H9 (cell line): ENCODE results near the gene ZIC5. TPM values are rescaled to one million over a fixed set of nuclear protein-coding genes. Genes with fewer than 3 reads are reported as not detected.
"Not testable (repeated sequence)": the region's sequence is repeated elsewhere in the genome, so short reads cannot be mapped to it uniquely, and the experiment has no call there.

Source experiments
- DNase-seq: peaks from one replicate; pipeline ENCODE4 v3.0.0-alpha.2; 2017
- H2AFZ ChIP-seq: one replicate; pipeline ENCODE4 v1.6.1; 2013; ENCODE audit warnings: mild to moderate bottlenecking, low read length, control low read depth, moderate library complexity
- H2AK5ac ChIP-seq: 2 replicates; pipeline ENCODE4 v1.6.1; 2013; ENCODE audit warnings: low read length, control low read depth, mixed read lengths; ENCODE audit not compliant: insufficient read length
- H2BK120ac ChIP-seq: one replicate; pipeline ENCODE4 v1.6.1; 2013; ENCODE audit warnings: low read depth, mild to moderate bottlenecking, low read length, control low read depth, inconsistent platforms; ENCODE audit not compliant: poor library complexity, severe bottlenecking
- H2BK12ac ChIP-seq: 2 replicates; pipeline ENCODE4 v1.6.1; 2013; ENCODE audit warnings: low read length, control low read depth, mixed read lengths, low read depth; ENCODE audit not compliant: insufficient read length
- H2BK15ac ChIP-seq: 2 replicates; pipeline ENCODE4 v1.6.1; 2013; ENCODE audit warnings: low read depth, low read length, control low read depth
- H2BK20ac ChIP-seq: one replicate; pipeline ENCODE4 v1.6.1; 2013; ENCODE audit warnings: low read depth, mild to moderate bottlenecking, low read length, control low read depth, inconsistent platforms; ENCODE audit not compliant: poor library complexity, severe bottlenecking
- H2BK5ac ChIP-seq: 2 replicates; pipeline ENCODE4 v1.6.1; 2013; ENCODE audit warnings: low read length, control low read depth, mixed read lengths; ENCODE audit not compliant: insufficient read length
- H3K14ac ChIP-seq: 2 replicates; pipeline ENCODE4 v1.6.1; 2013; ENCODE audit warnings: low read length, control low read depth; ENCODE audit not compliant: insufficient read depth
- H3K18ac ChIP-seq: 2 replicates; pipeline ENCODE4 v1.6.1; 2013; ENCODE audit warnings: low read depth, mild to moderate bottlenecking, mixed read lengths, low read length, control low read depth; ENCODE audit not compliant: insufficient read length
- H3K23ac ChIP-seq: 2 replicates; pipeline ENCODE4 v1.6.1; 2013; ENCODE audit warnings: low read length, control low read depth, mixed read lengths, low read depth; ENCODE audit not compliant: insufficient read length
- H3K23me2 ChIP-seq: 2 replicates; pipeline ENCODE4 v1.6.1; 2013; ENCODE audit warnings: low read depth, mild to moderate bottlenecking, mixed read lengths, low read length, control low read depth; ENCODE audit not compliant: insufficient read length, poor library complexity, severe bottlenecking
- H3K27ac ChIP-seq: 2 replicates; pipeline ENCODE4 v1.5.1; 2013; ENCODE audit warnings: low read length, control low read depth, mixed read lengths, low read depth; ENCODE audit not compliant: insufficient read length
- H3K27me3 ChIP-seq: 2 replicates; pipeline ENCODE4 v1.6.1; 2013; ENCODE audit warnings: low read length, control low read depth, inconsistent platforms; ENCODE audit not compliant: insufficient read depth
- H3K4ac ChIP-seq: 2 replicates; pipeline ENCODE4 v1.6.1; 2013; ENCODE audit warnings: low read depth, mild to moderate bottlenecking, control low read depth, inconsistent platforms, low read length, moderate library complexity
- H3K4me1 ChIP-seq: 2 replicates; pipeline ENCODE4 v1.6.1; 2013; ENCODE audit warnings: low read length, control low read depth, inconsistent platforms; ENCODE audit not compliant: insufficient read depth
- H3K4me2 ChIP-seq: 2 replicates; pipeline ENCODE4 v1.6.1; 2013; ENCODE audit warnings: low read length, control low read depth, mixed read lengths; ENCODE audit not compliant: insufficient read length, insufficient read depth
- H3K56ac ChIP-seq: 2 replicates; pipeline ENCODE4 v1.6.1; 2013; ENCODE audit warnings: low read depth, mild to moderate bottlenecking, mixed read lengths, low read length, control low read depth; ENCODE audit not compliant: insufficient read length
- H3K79me1 ChIP-seq: 2 replicates; pipeline ENCODE4 v1.6.1; 2013; ENCODE audit warnings: low read depth, mild to moderate bottlenecking, moderate library complexity, low read length, control low read depth, inconsistent platforms; ENCODE audit not compliant: insufficient read depth, poor library complexity, severe bottlenecking
- H3K79me2 ChIP-seq: 2 replicates; pipeline ENCODE4 v1.6.1; 2013; ENCODE audit warnings: low read length, control low read depth, inconsistent platforms; ENCODE audit not compliant: insufficient read depth
- H3K9ac ChIP-seq: 2 replicates; pipeline ENCODE4 v1.6.1; 2013; ENCODE audit warnings: low read length, control low read depth, mixed read lengths; ENCODE audit not compliant: insufficient read length; ENCODE audit errors: extremely low read depth
- H3K9me3 ChIP-seq: one replicate; pipeline ENCODE4 v1.6.1; 2013; ENCODE audit warnings: low read depth, low read length, inconsistent platforms; ENCODE audit not compliant: control insufficient read depth
- H3T11ph ChIP-seq: one replicate; pipeline ENCODE4 v1.6.1; 2013; ENCODE audit warnings: mild to moderate bottlenecking, low read length, control low read depth, inconsistent platforms
- H4K20me1 ChIP-seq: one replicate; pipeline ENCODE4 v1.6.1; 2013; ENCODE audit not compliant: control insufficient read depth, insufficient read length, insufficient read depth
- H4K5ac ChIP-seq: 2 replicates; pipeline ENCODE4 v1.6.1; 2013; ENCODE audit warnings: low read depth, mild to moderate bottlenecking, mixed read lengths, low read length, control low read depth; ENCODE audit not compliant: insufficient read length
- H4K8ac ChIP-seq: replicated peaks from 2 replicates; pipeline ENCODE4 v1.6.1; 2013; ENCODE audit warnings: low read length, control low read depth, mixed read lengths, low read depth; ENCODE audit not compliant: insufficient read length
- H4K91ac ChIP-seq: 2 replicates; pipeline ENCODE4 v1.6.1; 2013; ENCODE audit warnings: low read depth, mild to moderate bottlenecking, moderate library complexity, mixed read lengths, low read length, control low read depth; ENCODE audit not compliant: insufficient read length
- H3K27ac Mint-ChIP-seq, 3 experiments: 2 replicates in 2 of 3; 3 replicates in 1 of 3; pipeline ENCODE4 v1.8.0; 2020 to 2021; ENCODE audit warnings: mixed read lengths in 3 of 3, mild to moderate bottlenecking in 1 of 3, moderate library complexity in 1 of 3
- H3K27me3 Mint-ChIP-seq: 2 replicates; pipeline ENCODE4 v1.8.0; 2021; ENCODE audit warnings: low read depth, mild to moderate bottlenecking, moderate library complexity, mixed read lengths
- H3K36me3 Mint-ChIP-seq, 3 experiments: 2 replicates in 2 of 3; 3 replicates in 1 of 3; pipeline ENCODE4 v1.8.0; 2020 to 2021; ENCODE audit warnings: low read depth in 3 of 3, mixed read lengths in 3 of 3; ENCODE audit not compliant: insufficient read depth in 1 of 3
- H3K4me1 Mint-ChIP-seq, 2 experiments: 2 replicates each; pipeline ENCODE4 v1.8.0; 2020; ENCODE audit warnings: mixed read lengths in 2 of 2
- H3K4me3 Mint-ChIP-seq, 2 experiments: 2 replicates in 1 of 2; 3 replicates in 1 of 2; pipeline ENCODE4 v1.8.0; 2020 to 2021; ENCODE audit warnings: mild to moderate bottlenecking in 2 of 2, mixed read lengths in 2 of 2, moderate library complexity in 1 of 2
- H3K9me3 Mint-ChIP-seq, 2 experiments: 2 replicates in 1 of 2; 3 replicates in 1 of 2; pipeline ENCODE4 v1.8.0; 2020; ENCODE audit warnings: mild to moderate bottlenecking in 2 of 2, mixed read lengths in 2 of 2, moderate library complexity in 1 of 2
- CTCF ChIP-seq: fragments of 200-600 bp; sonication (generic); conservative IDR thresholded peaks from 3 replicates; pipeline ENCODE4 v1.8.0; 2021; ENCODE audit warnings: antibody characterized with exemption, mild to moderate bottlenecking
- WGBS: extraction: QIAGEN DNeasy Blood & Tissue Kit; methylation state at CpG from one replicate; pipeline ENCODE4 v1.1.7; 2013; ENCODE audit warnings: missing lambda C conversion rate, low lambda C conversion rate, mixed read lengths; ENCODE audit not compliant: insufficient read length; ENCODE audit errors: extremely low coverage; 5-methylcytosine and 5-hydroxymethylcytosine counted together
- total RNA-seq: library from RNA; stranded (reverse); gene quantifications from 2 replicates; pipeline ENCODE4 v1.2.1, GENCODE V29; 2021

ZIC5 gene
- total RNA-seq, 1 experiment from 2014 or later, result 51.9 TPM

- Histone ChIP-seq H4K8ac (no peak overlapping the region), H3K27me3 (peaks cover 14% of the 10 kb centered on the region; the same call in 1 of the 2 replicates), H4K91ac (no peak overlapping the region), H3K4me2 (no peak overlapping the region), H2AK5ac (no peak overlapping the region), H3K4ac (no peak overlapping the region), H2BK20ac (no peak overlapping the region), H3K14ac (no peak overlapping the region), H3K79me1 (no peaks in the 10 kb centered on the region), H3K27ac (no peak overlapping the region), H4K5ac (no peak overlapping the region), H2BK12ac (no peak overlapping the region), H4K20me1 (no peaks in the 10 kb centered on the region), H2BK15ac (no peak overlapping the region), H3T11ph (no peak overlapping the region), H3K79me2 (no peaks in the 10 kb centered on the region), H2BK5ac (no peak overlapping the region), H3K23ac (no peak overlapping the region), H3K23me2 (peaks cover 24% of the 10 kb centered on the region), H2BK120ac (no peak overlapping the region), H2AFZ (no peak overlapping the region), H3K9me3 (no peaks in the 10 kb centered on the region), H3K18ac (no peak overlapping the region), H3K9ac (no peak overlapping the region), H3K4me1 (peaks cover 4% of the 10 kb centered on the region; the same call in 1 of the 2 replicates), H3K56ac (no peak overlapping the region)
- TF ChIP-seq CTCF, result no peak
- Mint-ChIP-seq H3K9me3 (no peaks in the 10 kb centered on the region), H3K4me1 (peaks cover 38 to 48% of the 10 kb centered on the region in 2 experiments), H3K36me3 (no peaks in the 10 kb centered on the region; a peak in 2 of 7 replicates), H3K4me3 (no peak overlapping the region), H3K27me3 (peaks cover 73% of the 10 kb centered on the region), H3K27ac (no peak overlapping the region)
- DNase-seq, result no peak
- no CpG with 5 or more reads among the region's 14 CpGs for WGBS
Observed at GRCh38 chr13:99953138-99953755, 18.3 kb downstream of the ZIC5 start.

GRCh38 chr13:99951666-99952065 is 19.9 kb downstream of the ZIC5 start:
- H3K27me3 ChIP-seq, result peaks cover 14% of the 10 kb centered on the region; the same call in 1 of the 2 replicates
- not testable (repeated sequence) for H2BK20ac ChIP-seq, DNase-seq, H2AK5ac ChIP-seq, H3K4me2 ChIP-seq, H3K4ac ChIP-seq, H3K23ac ChIP-seq, H3K18ac ChIP-seq, H2BK120ac ChIP-seq, H3K56ac ChIP-seq, H3K4me3 Mint-ChIP-seq, H4K5ac ChIP-seq, H3K27ac Mint-ChIP-seq, H3K36me3 Mint-ChIP-seq, H4K20me1 ChIP-seq, H3K79me2 ChIP-seq, H2BK12ac ChIP-seq, H3K9me3 Mint-ChIP-seq, H2BK5ac ChIP-seq, H3T11ph ChIP-seq, H4K8ac ChIP-seq, H2AFZ ChIP-seq, H3K9me3 ChIP-seq, H4K91ac ChIP-seq, H2BK15ac ChIP-seq, H3K4me1 ChIP-seq, H3K79me1 ChIP-seq, H3K9ac ChIP-seq, H3K14ac ChIP-seq, H3K27ac ChIP-seq
- Mint-ChIP-seq H3K27me3 (peaks cover 58% of the 10 kb centered on the region), H3K4me1 (peaks cover 30 to 39% of the 10 kb centered on the region in 2 experiments)
- WGBS, result no CpG with 5 or more reads among the region's 1 CpG
- peaks cover 12% of the 10 kb centered on the region for H3K23me2 ChIP-seq
